Dermis blood vessel endothelial cell (primary cell): ENCODE results near the gene ANKRD36B. TPM values are rescaled to one million over a fixed set of nuclear protein-coding genes. Genes with fewer than 3 reads are reported as not detected.
A peak's percentile ranks its signal among the peaks of the same experiment; 100 is the strongest.
"Not testable (repeated sequence)": the region's sequence is repeated elsewhere in the genome, so short reads cannot be mapped to it uniquely, and the experiment has no call there.

ENCODE experiments used
- DNase-seq: peaks from one replicate; pipeline ENCODE4 v3.0.0; 2010
- total RNA-seq: library from RNA; depleted of rRNA; stranded (reverse); fragments of >200 nt; gene quantifications from 2 replicates; pipeline ENCODE4 v1.2.3, GENCODE V29; 2014

ANKRD36B gene
- total RNA-seq: 41.0 and 67.0 TPM in 2 replicates

- DNase-seq: peak; percentile 79
Measured at GRCh38 chr2:97589598-97590510, at the start of gene ANKRD36B. Gene ANKRD36B, minus strand, starts transcription at chr2:97589877. Its CDS starts 192 bp downstream, at chr2:97589685.

- DNase-seq: not testable (repeated sequence)
Measured at GRCh38 chr2:97626049-97626430, 36.4 kb upstream of the ANKRD36B start.

- not testable (repeated sequence) for DNase-seq
Measured at GRCh38 chr2:97625354-97626048, 35.8 kb upstream of the ANKRD36B start.

GRCh38 chr2:97622976-97623375, 33.3 kb upstream of the ANKRD36B start:
- not testable (repeated sequence) for DNase-seq

DNA sequence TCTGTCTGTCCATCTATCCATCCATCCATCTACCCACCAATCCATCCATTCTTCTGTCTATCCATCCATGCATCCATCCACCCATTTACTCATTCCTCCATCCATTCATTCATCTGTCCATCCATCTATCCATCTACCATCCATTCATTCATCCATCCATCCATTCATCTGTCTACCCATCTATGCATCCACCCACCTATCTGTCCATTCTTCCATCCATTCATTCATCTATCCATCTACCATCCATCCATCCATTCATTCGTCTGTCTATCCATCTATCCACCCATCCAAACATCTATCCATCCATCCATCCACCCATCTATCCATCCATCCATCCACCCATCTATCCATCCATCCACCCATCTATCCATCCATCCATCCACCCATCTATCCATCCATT, 30.8 kb upstream of the ANKRD36B start:
- not testable (repeated sequence) for DNase-seq

- DNase-seq: peak; percentile 5
Measured at GRCh38 chr2:97618939-97619827, 29.5 kb upstream of the ANKRD36B start.

GRCh38 chr2:97617911-97618310, 28.2 kb upstream of the ANKRD36B start:
- no peak for DNase-seq

- not testable (repeated sequence) for DNase-seq
Measured at GRCh38 chr2:97615746-97616145, 26.1 kb upstream of the ANKRD36B start.

DNA sequence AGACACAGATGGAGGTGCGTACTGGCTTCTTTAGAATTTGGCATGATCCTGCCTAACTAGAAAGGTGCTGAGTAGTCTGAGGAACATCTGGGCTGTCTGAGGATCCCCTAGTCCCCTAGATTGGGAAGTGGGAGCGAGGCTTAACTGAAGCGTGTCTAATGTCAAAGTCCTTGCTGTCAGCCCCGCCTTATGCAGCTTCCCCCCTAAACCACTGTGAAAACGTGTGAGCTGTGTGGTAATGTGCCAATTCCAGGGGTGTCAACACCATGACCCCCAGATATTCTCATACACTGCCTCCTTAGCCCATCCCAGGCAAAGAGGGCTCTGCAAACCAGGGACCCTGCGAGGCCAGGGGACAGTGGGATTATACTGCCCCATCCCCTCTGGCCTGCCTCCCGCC, 22.2 kb upstream of the ANKRD36B start:
- DNase-seq: not testable (repeated sequence)

DNA sequence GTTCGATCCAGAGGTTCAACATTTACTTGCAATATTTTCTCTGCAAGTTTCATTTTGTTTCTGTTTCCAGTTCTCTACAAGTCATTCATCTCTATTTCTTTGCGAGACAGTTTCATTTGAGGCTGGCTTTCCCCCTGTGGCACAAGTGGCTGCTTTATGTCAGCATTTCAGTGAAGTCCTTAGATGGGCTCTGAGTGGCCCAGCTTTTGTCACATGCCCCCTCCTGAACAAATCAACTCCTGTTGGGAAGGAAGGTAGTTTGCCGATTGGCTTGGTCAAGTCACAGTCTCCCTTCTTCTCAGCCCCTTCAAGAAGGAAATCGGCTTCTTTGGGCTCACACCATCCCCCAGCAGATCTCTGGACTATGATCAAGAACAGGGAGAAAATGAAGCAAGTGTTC, 19.1 kb upstream of the ANKRD36B start:
- not testable (repeated sequence) for DNase-seq

DNA sequence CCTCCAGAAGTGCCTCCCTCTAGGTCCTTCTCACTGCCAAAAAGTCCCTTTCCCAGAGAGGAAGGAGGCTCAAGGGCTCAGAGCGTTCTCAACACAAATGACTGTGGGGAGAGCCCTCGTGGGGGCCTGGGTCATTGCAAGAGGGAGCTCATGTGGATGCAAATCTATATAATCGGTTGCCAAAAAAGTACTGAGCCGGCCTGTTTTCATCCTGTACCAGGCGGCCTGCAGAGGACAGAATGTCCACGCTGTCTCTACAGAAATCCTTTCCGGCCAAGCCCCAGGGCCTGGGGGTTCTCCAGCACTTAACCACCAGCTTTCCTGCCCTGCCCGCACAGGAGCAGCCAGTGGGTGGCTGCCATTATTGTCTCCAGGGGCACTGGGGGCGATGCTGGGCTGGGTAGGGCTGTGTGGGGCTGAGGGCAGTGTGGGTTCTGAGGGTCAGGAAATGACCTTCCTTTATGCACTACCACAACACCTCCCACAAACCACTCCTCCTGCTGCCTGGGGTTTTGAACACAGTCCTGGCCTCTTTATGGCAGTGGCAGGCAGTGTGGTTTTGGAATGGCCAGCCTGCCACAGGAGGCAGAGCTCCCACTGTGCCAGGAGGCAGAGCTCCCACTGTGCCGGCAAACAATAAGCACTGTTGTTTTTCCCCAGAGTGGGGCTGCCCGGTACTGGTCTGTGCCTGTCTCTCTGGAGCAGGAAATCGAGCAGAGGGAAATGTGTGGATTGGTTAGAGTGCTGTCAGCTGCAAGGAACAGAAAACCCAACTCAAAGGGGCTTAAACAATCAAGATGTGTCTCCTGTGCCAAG, 16.1 kb upstream of the ANKRD36B start:
- DNase-seq: peak; percentile 3

- DNase-seq: not testable (repeated sequence)
Measured at GRCh38 chr2:97605109-97605508, 15.4 kb upstream of the ANKRD36B start.

DNA sequence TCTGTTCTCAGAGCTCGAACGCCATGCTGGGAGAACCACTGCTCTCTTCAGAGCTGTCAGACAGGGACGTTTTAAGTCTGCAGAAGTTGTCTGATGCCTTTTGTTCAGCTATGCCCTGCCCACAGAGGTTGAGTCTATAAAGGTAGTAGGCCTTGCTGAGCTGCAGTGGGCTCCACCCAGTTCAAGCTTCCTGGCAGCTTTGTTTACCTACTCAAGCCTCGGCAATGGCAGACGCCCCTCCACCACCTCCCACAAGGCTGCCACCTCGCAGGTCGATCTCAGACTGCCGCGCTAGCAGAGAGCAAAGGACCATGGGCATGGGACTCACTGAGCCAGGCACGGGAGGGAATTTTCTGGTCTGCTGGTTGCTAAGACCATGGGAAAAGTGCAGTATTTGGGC, 11.9 kb upstream of the ANKRD36B start:
- not testable (repeated sequence) for DNase-seq

DNA sequence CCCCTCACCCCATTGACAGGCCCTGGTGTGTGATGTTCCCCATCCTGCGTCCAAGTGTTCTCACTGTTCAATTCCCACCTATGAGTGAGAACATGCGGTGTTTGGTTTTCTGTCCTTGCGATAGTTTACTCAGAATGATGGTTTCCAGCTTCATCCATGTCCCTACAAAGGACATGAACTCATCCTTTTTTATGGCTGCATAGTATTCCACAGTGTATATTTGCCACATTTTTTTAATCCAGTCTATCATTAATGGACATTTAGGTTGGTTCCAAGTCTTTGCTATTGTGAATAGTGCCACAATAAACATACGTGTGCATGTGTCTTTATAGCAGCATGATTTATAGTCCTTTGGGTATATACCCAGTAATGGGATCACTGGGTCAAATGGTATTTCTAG, 6.5 kb upstream of the ANKRD36B start:
- not testable (repeated sequence) for DNase-seq

DNA sequence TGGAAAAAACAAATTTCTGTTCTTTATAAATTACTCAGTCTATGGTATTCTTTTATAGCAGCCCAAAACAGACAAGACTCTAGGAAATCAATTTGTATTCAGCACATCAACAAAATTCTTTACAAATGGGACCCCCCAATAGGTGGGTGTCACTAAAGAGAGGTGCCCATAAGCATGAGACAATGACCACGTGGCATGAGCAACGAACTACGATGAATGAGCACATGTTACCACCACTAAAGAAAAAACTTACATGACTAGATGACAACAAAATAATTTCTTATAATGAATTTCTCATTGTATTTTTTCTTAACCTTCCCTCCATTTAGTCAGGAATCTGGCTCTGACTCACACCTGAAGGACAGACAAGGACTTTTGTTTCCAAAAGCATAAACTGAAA, 3.8 kb upstream of the ANKRD36B start:
- DNase-seq: not testable (repeated sequence)

- peak; percentile 88 for DNase-seq
Measured at GRCh38 chr2:97590515-97591394, 1.1 kb upstream of the ANKRD36B start.

DNA sequence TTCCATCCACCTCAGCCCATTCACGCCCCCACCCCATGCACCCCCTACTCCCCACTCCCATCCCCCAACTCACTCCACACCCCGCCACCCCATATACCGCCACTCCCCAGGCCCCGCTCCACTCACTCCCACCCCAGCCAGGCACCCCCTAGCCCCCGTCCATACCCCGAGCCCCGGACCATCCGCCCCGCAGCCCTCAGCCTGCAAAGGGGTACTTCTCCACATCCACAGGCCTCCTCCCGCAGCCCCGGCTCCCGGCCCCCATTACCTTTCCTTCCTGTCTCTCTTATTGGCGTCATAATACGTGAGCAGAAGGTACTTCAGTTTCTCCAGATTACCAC, 450 bp downstream of the ANKRD36B start:
- not testable (repeated sequence) for DNase-seq

DNA sequence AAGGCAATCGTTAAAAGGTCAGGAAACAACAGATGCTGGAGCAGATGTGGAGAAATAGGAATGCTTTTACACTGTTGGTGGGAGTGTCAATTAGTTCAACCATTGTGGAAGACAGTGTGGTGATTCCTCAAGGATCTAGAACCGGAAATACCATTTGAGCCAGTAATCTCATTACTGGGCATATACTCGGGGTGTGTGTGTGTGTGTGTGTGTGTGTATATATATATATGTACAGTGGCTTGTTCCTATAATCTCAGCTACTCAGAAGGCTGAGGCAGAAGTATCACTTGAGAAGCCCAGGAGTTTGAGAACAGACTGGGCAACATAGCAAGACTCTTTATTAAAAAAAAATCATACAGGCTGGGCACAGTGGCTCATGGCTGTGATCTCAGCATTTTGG, 24.0 kb downstream of the ANKRD36B start:
- DNase-seq: peak; percentile 55

GRCh38 chr2:97552406-97552805, 37.3 kb downstream of the ANKRD36B start:
- peak; percentile 15 for DNase-seq

GRCh38 chr2:97550498-97550897, 39.2 kb downstream of the ANKRD36B start:
- DNase-seq: peak; percentile 58

DNA sequence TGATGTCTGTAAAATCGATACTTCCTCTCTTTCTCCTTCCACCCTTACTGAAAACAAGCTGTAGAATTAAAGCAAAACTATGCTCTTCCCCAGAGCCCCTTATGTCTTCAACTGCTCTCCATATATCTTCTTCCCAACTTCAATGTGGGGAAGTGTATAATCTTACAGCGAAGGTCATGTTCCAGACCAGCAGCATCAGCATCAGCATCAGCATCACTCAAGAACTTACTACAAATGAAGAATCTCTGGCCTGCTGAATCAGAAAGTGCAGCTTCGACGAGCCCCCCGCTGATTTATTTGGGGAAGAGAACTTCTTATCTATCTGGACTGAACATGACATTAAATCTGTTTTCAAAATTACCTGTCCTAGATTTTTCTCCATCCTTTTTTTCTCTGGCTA, 40.6 kb downstream of the ANKRD36B start:
- not testable (repeated sequence) for DNase-seq
